A549 (cell line): ENCODE results near the gene OR10G8.

Source experiments
- BHLHE40 ChIP-seq: IDR thresholded peaks from 2 replicates; pipeline ENCODE4 v1.6.1; 2012; ENCODE audit warnings: low read depth, low read length, inconsistent platforms
- CBX2 ChIP-seq: fragments of 200-600 bp; sonication (generic); IDR thresholded peaks from 2 replicates; pipeline ENCODE4 v1.6.1; 2016; ENCODE audit warnings: low read depth, mild to moderate bottlenecking, borderline replicate concordance
- JUN ChIP-seq, 2 experiments: fragments of >200 bp; sonication (Bioruptor Twin); formaldehyde crosslinking; IDR thresholded peaks; 2 replicates in 1 of 2; 3 replicates in 1 of 2; pipeline ENCODE4 v1.6.1; 2016 to 2017
- POLR2A ChIP-seq: IDR thresholded peaks from 2 replicates; pipeline ENCODE4 v1.6.1; 2012; ENCODE audit warnings: mild to moderate bottlenecking, low read length
- RAD21 ChIP-seq, 2 experiments: fragments of >200 bp in 1 of 2; sonication (Bioruptor Twin) in 1 of 2; formaldehyde crosslinking in 1 of 2; IDR thresholded peaks in 1 of 2; conservative IDR thresholded peaks in 1 of 2; 2 replicates in 1 of 2; 3 replicates in 1 of 2; pipeline ENCODE4 v1.6.1; 2012 to 2018; ENCODE audit warnings: inconsistent platforms in 1 of 2
- SREBF2 ChIP-seq: fragments of 450-650 bp; IDR thresholded peaks from 2 replicates; pipeline ENCODE4 v1.6.1; 2014; ENCODE audit warnings: mild to moderate bottlenecking, moderate library complexity
- TF ChIP-seq, protein P1 (sequence below): fragments of >200 bp; sonication (Bioruptor Twin); formaldehyde crosslinking; IDR thresholded peaks from 3 replicates; pipeline ENCODE4 v1.5.1; 2016
- TF ChIP-seq, protein P2 (sequence below): fragments of 150-350 bp; IDR thresholded peaks from 2 replicates; pipeline ENCODE4 v1.6.1; 2014; ENCODE audit warnings: low read depth, mild to moderate bottlenecking, low read length

DNA sequence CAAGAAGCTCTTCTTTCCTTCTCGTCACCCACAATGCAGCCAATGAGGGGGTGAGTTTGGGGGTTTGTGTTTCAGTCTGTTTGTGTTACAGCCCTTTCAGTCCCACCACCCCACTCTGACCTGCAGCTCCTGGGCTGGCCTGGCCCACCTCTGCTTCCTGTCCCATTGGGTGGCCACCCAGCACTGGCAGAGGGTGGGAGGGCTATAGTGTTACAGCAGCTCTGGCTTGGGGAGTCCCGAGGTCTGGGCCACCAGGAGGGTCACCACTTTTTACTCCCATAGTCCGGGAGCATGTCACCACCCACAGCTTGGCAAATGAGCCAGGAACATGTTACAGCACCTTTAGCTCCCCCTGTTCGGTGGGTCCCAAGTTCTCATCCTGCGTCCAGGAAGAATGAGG, 47.3 kb upstream of the OR10G8 start:
- TF ChIP-seq CBX2 (no peak), JUN (IDR thresholded peaks at IDR 0.05) (no peak), RAD21 (conservative IDR thresholded peaks at IDR 0.05 in 1 of 2, IDR thresholded peaks at IDR 0.05 in 1 of 2) (no peak), POLR2A (no peak), BHLHE40 (no peak), SREBF2 (no peak)
- TF ChIP-seq, protein P1, sequence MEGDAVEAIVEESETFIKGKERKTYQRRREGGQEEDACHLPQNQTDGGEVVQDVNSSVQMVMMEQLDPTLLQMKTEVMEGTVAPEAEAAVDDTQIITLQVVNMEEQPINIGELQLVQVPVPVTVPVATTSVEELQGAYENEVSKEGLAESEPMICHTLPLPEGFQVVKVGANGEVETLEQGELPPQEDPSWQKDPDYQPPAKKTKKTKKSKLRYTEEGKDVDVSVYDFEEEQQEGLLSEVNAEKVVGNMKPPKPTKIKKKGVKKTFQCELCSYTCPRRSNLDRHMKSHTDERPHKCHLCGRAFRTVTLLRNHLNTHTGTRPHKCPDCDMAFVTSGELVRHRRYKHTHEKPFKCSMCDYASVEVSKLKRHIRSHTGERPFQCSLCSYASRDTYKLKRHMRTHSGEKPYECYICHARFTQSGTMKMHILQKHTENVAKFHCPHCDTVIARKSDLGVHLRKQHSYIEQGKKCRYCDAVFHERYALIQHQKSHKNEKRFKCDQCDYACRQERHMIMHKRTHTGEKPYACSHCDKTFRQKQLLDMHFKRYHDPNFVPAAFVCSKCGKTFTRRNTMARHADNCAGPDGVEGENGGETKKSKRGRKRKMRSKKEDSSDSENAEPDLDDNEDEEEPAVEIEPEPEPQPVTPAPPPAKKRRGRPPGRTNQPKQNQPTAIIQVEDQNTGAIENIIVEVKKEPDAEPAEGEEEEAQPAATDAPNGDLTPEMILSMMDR = no peak
- TF ChIP-seq, protein P2, sequence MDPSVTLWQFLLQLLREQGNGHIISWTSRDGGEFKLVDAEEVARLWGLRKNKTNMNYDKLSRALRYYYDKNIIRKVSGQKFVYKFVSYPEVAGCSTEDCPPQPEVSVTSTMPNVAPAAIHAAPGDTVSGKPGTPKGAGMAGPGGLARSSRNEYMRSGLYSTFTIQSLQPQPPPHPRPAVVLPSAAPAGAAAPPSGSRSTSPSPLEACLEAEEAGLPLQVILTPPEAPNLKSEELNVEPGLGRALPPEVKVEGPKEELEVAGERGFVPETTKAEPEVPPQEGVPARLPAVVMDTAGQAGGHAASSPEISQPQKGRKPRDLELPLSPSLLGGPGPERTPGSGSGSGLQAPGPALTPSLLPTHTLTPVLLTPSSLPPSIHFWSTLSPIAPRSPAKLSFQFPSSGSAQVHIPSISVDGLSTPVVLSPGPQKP = no peak
